ENCODE data around the gene SELE.

Gene SELE

DNA sequence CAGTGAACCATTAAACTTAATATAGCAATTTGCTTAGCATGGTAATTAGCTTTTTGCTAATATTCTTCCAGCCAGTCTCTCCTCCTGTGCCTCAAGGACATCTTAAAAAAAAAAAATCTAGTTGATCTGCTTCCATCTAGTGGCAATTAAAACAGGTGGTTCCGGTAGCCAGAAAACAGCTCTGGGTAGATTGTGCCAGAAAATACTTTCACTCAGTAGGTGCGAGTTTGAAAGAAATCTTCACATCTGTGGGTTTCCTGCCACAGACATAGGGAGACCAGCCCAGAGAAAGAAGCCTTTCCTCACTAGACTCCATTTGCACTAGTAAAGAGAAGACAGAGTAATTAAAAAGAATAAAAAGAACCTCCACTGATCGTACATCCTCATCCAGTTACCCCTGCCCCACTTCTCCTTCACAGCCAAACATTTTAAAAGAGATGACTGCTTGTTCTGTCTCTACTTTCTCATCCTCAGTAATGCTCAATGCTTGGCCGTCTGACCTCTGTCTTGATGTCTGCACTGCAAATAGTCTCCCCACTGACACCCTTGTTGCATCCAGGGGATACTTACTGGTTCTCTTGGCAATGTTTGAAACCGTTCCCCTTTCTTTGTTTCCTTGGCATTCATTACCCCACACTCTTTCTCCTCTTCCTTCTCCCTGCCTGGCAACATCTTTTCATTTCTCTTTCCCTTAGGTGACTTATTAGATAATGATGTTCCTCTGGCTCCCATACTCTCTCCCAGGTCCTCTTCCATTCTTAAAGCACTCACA lies 39.4 kb downstream of the SELE start:
- no peak overlapping the region for H3K27ac ChIP-seq (ENCODE audit: extremely low read depth, low read depth, low read length)
- H3K9me3 ChIP-seq (ENCODE audit: control insufficient read depth, insufficient read depth, low read depth, low read length), result no peaks in the 10 kb centered on the region
- POLR2A ChIA-PET, result no interaction called here
- H3K4me1 ChIP-seq (ENCODE audit: control insufficient read depth, insufficient read depth, low read length), result no peaks in the 10 kb centered on the region
- H3K4me3 ChIP-seq (ENCODE audit: low read depth, low read length), result no peak overlapping the region
- CTCF ChIA-PET, result interaction anchor here (0.6 to 0.7 kb wide), 3 partner anchors 8 to 113 kb away, joined by 3 to 5 read pairs (median 3); no protein-coding TSS in a partner anchor
- no peaks in the 10 kb centered on the region for H3K36me3 ChIP-seq (ENCODE audit: control insufficient read depth in 2 of 2, insufficient read depth in 1 of 2, low read length in 2 of 2)
- TF ChIP-seq INSM2 (tag by site-specific recombination; IDR thresholded peaks at IDR 0.05) (no peak), MZF1 (tag by site-specific recombination; IDR thresholded peaks at IDR 0.05; ENCODE audit: borderline replicate concordance) (no peak), ZNF837 (tag by site-specific recombination; IDR thresholded peaks at IDR 0.05) (no peak), ZNF362 (tag by site-specific recombination; IDR thresholded peaks at IDR 0.05) (no peak), ZNF423 (tag by site-specific recombination; IDR thresholded peaks at IDR 0.05) (no peak), ZBTB49 (tag by site-specific recombination; IDR thresholded peaks at IDR 0.05; ENCODE audit: low read depth) (no peak), ZNF544 (tag by site-specific recombination; IDR thresholded peaks at IDR 0.05) (no peak), ZNF214 (tag by site-specific recombination; IDR thresholded peaks at IDR 0.05; ENCODE audit: borderline replicate concordance) (no peak), ZNF555 (tag by site-specific recombination; conservative IDR thresholded peaks at IDR 0.05) (no peak), ZNF292 (tag by site-specific recombination; IDR thresholded peaks at IDR 0.05; ENCODE audit: borderline replicate concordance, low read depth) (no peak), ZNF16 (tag by site-specific recombination; IDR thresholded peaks at IDR 0.05; ENCODE audit: low read depth) (no peak)
- TF ChIP-seq, protein P1, sequence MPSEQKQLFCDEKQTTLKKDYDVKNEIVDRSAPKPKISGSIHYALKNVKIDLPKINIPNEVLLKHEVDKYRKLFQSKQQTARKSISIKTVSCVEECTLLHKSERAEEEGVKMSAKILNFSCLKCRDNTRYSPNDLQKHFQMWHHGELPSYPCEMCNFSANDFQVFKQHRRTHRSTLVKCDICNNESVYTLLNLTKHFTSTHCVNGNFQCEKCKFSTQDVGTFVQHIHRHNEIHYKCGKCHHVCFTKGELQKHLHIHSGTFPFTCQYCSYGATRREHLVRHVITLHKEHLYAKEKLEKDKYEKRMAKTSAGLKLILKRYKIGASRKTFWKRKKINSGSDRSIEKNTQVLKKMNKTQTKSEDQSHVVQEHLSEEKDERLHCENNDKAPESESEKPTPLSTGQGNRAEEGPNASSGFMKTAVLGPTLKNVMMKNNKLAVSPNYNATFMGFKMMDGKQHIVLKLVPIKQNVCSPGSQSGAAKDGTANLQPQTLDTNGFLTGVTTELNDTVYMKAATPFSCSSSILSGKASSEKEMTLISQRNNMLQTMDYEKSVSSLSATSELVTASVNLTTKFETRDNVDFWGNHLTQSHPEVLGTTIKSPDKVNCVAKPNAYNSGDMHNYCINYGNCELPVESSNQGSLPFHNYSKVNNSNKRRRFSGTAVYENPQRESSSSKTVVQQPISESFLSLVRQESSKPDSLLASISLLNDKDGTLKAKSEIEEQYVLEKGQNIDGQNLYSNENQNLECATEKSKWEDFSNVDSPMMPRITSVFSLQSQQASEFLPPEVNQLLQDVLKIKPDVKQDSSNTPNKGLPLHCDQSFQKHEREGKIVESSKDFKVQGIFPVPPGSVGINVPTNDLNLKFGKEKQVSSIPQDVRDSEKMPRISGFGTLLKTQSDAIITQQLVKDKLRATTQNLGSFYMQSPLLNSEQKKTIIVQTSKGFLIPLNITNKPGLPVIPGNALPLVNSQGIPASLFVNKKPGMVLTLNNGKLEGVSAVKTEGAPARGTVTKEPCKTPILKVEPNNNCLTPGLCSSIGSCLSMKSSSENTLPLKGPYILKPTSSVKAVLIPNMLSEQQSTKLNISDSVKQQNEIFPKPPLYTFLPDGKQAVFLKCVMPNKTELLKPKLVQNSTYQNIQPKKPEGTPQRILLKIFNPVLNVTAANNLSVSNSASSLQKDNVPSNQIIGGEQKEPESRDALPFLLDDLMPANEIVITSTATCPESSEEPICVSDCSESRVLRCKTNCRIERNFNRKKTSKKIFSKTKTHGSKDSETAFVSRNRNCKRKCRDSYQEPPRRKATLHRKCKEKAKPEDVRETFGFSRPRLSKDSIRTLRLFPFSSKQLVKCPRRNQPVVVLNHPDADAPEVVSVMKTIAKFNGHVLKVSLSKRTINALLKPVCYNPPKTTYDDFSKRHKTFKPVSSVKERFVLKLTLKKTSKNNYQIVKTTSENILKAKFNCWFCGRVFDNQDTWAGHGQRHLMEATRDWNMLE (tag by site-specific recombination; conservative IDR thresholded peaks at IDR 0.05; ENCODE audit: low read depth), result no peak
